GM12878 (cell line): ENCODE measurements around the gene CTCFL. TPM values are rescaled to one million over a fixed set of nuclear protein-coding genes. Genes with fewer than 3 reads are reported as not detected.

ENCODE experiments used
- BHLHE40 ChIP-seq, 2 experiments: fragments of 450-650 bp in 1 of 2; IDR thresholded peaks; 2 replicates each; pipeline ENCODE4 v1.6.1; 2011 to 2017; ENCODE audit warnings: low read depth in 2 of 2, borderline replicate concordance in 1 of 2, improper control_type of control experiment in 1 of 2, low read length in 1 of 2, mild to moderate bottlenecking in 1 of 2
- CEBPZ ChIP-seq: fragments of 150-350 bp; IDR thresholded peaks from 2 replicates; pipeline ENCODE4 v1.6.1; 2016; ENCODE audit warnings: low read depth, low read length
- EED ChIP-seq: sonication (generic); IDR thresholded peaks from 2 replicates; pipeline ENCODE4 v1.6.1; 2016; ENCODE audit warnings: antibody characterized with exemption, low read depth
- ETV6 ChIP-seq, 2 experiments: fragments of 450-650 bp in 1 of 2; IDR thresholded peaks in 1 of 2; conservative IDR thresholded peaks in 1 of 2; 2 replicates each; pipeline ENCODE4 v1.6.1; 2014; ENCODE audit warnings: antibody characterized with exemption in 1 of 2, borderline replicate concordance in 1 of 2, low read depth in 1 of 2, mild to moderate bottlenecking in 1 of 2, moderate library complexity in 1 of 2
- GABPA ChIP-seq: IDR thresholded peaks from 2 replicates; pipeline ENCODE4 v1.6.1; 2014; ENCODE audit warnings: antibody characterized with exemption, low read depth, mild to moderate bottlenecking, inconsistent platforms
- IKZF1 ChIP-seq: fragments of 450-650 bp; conservative IDR thresholded peaks from 2 replicates; pipeline ENCODE4 v1.6.1; 2017; ENCODE audit warnings: antibody characterized with exemption, mild to moderate bottlenecking
- IKZF2 ChIP-seq, 2 experiments: fragments of 450-650 bp; IDR thresholded peaks; 2 replicates each; pipeline ENCODE4 v1.6.1; 2017; ENCODE audit warnings: mild to moderate bottlenecking in 2 of 2, moderate library complexity in 2 of 2
- MEF2B ChIP-seq: fragments of 450-650 bp; IDR thresholded peaks from 2 replicates; pipeline ENCODE4 v1.6.1; 2018; ENCODE audit warnings: mild to moderate bottlenecking, moderate library complexity; ENCODE audit not compliant: partially characterized antibody, poor library complexity, severe bottlenecking
- NR2F1 ChIP-seq: fragments of 450-650 bp; conservative IDR thresholded peaks from 2 replicates; pipeline ENCODE4 v1.6.1; 2017; ENCODE audit warnings: mild to moderate bottlenecking
- RUNX3 ChIP-seq: IDR thresholded peaks from 2 replicates; pipeline ENCODE4 v1.6.1; 2012; ENCODE audit warnings: low read length, inconsistent platforms
- SMARCA5 ChIP-seq: fragments of 450-650 bp; IDR thresholded peaks from 2 replicates; pipeline ENCODE4 v1.6.1; 2017; ENCODE audit warnings: mild to moderate bottlenecking
- SPI1 ChIP-seq: IDR thresholded peaks from 2 replicates; pipeline ENCODE4 v1.6.1; 2011; ENCODE audit warnings: low read depth, mild to moderate bottlenecking, low read length, moderate library complexity, borderline replicate concordance; ENCODE audit not compliant: insufficient read depth
- ZBED1 ChIP-seq: IDR thresholded peaks from 2 replicates; pipeline ENCODE4 v1.6.1; 2016; ENCODE audit warnings: borderline replicate concordance
- ZNF217 ChIP-seq: fragments of 450-650 bp; IDR thresholded peaks from 2 replicates; pipeline ENCODE4 v1.6.1; 2017; ENCODE audit warnings: antibody characterized with exemption, mild to moderate bottlenecking
- ZNF24 ChIP-seq: fragments of 450-650 bp; IDR thresholded peaks from 2 replicates; pipeline ENCODE4 v1.6.1; 2017; ENCODE audit warnings: antibody characterized with exemption, mild to moderate bottlenecking
- polyA plus RNA-seq, 11 experiments: library from polyadenylated mRNA; depleted of rRNA in 4 of 11; unstranded in 6 of 11; stranded (reverse) in 5 of 11; fragments of >200 nt; fragmentation: Nextera tagmentation in 4 of 11; fragmentation: Illumina TruSeq in 1 of 11; extraction: Ambion mirVana in 4 of 11; extraction: Trizol in 1 of 11; gene quantifications; 1 replicate in 1 of 11; 2 replicates in 10 of 11; pipeline versions ENCODE4 v1.2.1 to v1.2.3, GENCODE V29; 2011 to 2016; ENCODE audit warnings: inconsistent platforms in 2 of 11, missing spikeins in 2 of 11, low read depth in 1 of 11
- total RNA-seq, 4 experiments: library from RNA; depleted of rRNA in 3 of 4; stranded (reverse); fragments of >200 nt in 3 of 4; fragmentation: Illumina TruSeq in 1 of 4; extraction: Trizol in 1 of 4; gene quantifications; 2 replicates each; pipeline versions ENCODE4 v1.2.1 to v1.2.3, GENCODE V29; 2013 to 2021
- TF ChIP-seq, protein P1 (sequence below): fragments of 450-650 bp; IDR thresholded peaks from 2 replicates; pipeline ENCODE4 v1.6.1; 2016; ENCODE audit warnings: mild to moderate bottlenecking, moderate library complexity, borderline replicate concordance

CTCFL gene
- total and polyA plus RNA-seq, 10 of the 15 experiments (the other 5 are each of a cell fraction or from before 2014, with no cell fraction given): 0.06 to 0.20 (median 0.11) TPM; not detected in 4

DNA sequence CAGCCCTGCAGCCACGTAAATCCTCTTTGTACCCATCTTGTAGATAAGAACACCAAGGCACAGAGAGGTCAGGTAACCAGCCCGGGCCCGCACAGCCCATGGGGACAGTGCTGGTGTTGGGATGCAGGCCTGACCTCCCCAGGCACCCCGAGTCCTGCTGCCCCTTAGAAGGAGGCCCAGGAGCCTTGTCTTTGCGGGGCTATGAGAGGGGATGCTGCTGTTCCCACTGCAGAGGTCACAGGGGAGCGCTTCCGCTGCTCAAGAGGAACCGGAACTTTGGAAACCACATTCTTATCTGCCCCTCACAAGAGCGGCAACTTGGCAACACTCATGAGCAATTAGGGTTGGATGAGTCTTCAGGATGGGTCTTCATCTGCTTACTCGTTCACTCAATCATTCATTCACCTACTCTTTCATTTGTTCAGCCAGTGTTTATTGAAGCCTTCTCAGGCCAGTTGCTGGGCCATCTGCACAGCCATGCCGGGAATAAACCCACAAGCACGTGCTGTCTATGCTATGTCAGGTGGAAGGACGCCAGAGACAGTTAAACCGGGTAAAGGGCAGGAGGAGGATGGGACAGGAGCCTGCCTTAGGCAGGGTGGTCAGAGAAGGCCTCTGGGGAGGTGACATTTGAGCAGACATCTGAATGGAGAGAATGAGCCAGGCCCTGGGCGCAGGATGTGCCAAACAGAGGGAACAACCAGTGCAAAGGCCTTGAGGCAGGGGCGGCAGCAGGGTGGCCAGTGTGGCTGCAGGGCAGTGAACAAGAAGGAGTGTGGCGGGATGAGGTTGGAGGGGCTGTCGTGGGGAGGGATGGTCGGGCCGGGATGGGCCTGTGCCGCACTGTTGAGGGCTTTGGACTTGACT is 72.9 kb downstream of the CTCFL start (continued):
- TF ChIP-seq CEBPZ: no peak
- peak; percentile 30 for TF ChIP-seq MEF2B
- peak; percentile 25 for TF ChIP-seq IKZF1
- peak; percentile 74; the same call in 1 of the 2 replicates for TF ChIP-seq ZNF217
- peak; percentile 84 for TF ChIP-seq SPI1
- TF ChIP-seq, protein P1, sequence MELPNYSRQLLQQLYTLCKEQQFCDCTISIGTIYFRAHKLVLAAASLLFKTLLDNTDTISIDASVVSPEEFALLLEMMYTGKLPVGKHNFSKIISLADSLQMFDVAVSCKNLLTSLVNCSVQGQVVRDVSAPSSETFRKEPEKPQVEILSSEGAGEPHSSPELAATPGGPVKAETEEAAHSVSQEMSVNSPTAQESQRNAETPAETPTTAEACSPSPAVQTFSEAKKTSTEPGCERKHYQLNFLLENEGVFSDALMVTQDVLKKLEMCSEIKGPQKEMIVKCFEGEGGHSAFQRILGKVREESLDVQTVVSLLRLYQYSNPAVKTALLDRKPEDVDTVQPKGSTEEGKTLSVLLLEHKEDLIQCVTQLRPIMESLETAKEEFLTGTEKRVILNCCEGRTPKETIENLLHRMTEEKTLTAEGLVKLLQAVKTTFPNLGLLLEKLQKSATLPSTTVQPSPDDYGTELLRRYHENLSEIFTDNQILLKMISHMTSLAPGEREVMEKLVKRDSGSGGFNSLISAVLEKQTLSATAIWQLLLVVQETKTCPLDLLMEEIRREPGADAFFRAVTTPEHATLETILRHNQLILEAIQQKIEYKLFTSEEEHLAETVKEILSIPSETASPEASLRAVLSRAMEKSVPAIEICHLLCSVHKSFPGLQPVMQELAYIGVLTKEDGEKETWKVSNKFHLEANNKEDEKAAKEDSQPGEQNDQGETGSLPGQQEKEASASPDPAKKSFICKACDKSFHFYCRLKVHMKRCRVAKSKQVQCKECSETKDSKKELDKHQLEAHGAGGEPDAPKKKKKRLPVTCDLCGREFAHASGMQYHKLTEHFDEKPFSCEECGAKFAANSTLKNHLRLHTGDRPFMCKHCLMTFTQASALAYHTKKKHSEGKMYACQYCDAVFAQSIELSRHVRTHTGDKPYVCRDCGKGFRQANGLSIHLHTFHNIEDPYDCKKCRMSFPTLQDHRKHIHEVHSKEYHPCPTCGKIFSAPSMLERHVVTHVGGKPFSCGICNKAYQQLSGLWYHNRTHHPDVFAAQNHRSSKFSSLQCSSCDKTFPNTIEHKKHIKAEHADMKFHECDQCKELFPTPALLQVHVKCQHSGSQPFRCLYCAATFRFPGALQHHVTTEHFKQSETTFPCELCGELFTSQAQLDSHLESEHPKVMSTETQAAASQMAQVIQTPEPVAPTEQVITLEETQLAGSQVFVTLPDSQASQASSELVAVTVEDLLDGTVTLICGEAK: no peak
- 0 out of 2 replicates have a peak, but pooled peaks have one; percentile 59 for TF ChIP-seq NR2F1
- peak; percentile 91 for TF ChIP-seq ZNF24
- peak; percentile 23; the same call in 1 of the 2 replicates for TF ChIP-seq SMARCA5
- TF ChIP-seq GABPA: peak; percentile 75
- peak in 1 of 2 experiments; percentile 52; a peak in 1 of 4 replicates for TF ChIP-seq ETV6 (conservative IDR thresholded peaks at IDR 0.05 in 1 of 2, IDR thresholded peaks at IDR 0.05 in 1 of 2; ENCODE audit: borderline replicate concordance in 1 of 2, low read depth in 1 of 2)
- peak; percentile 83 for TF ChIP-seq RUNX3
- TF ChIP-seq IKZF2 (IDR thresholded peaks at IDR 0.05): 0 out of 4 replicates have a peak, but pooled peaks of 1 of the 2 experiments have one; percentile 8
- peak in 1 of 2 experiments; percentile 48; a peak in 2 of 4 replicates for TF ChIP-seq BHLHE40 (IDR thresholded peaks at IDR 0.05; ENCODE audit: borderline replicate concordance in 1 of 2, low read depth in 2 of 2, low read length in 1 of 2)
- TF ChIP-seq EED: peak; percentile 56; the same call in 1 of the 2 replicates
- no peak for TF ChIP-seq ZBED1
- TF ChIP-seq, all 136 proteins: peak for 17
